ENCODE measurements around the gene TNFAIP8.

DNA sequence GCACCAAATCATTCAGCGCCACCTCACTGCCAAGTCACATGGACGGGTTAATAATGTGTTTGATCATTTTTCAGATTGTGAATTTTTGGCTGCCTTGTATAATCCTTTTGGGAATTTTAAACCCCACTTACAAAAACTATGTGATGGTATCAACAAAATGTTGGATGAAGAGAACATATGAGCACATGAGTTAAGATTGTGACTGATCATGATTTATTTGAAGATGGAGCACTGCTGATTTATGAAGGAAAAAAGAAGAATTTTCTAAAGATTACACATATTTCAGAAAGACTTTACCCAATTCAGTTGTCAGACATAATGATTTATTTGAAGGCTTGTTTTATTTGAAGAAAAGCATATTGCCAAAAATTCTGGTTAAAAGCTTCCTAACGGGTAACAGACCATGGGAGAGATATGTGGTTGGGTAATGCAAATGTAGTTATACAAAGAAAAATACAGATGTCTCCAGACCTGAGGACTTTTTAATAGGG lies 37.4 kb downstream of the TNFAIP8 start:
- TF ChIP-seq, protein P1, sequence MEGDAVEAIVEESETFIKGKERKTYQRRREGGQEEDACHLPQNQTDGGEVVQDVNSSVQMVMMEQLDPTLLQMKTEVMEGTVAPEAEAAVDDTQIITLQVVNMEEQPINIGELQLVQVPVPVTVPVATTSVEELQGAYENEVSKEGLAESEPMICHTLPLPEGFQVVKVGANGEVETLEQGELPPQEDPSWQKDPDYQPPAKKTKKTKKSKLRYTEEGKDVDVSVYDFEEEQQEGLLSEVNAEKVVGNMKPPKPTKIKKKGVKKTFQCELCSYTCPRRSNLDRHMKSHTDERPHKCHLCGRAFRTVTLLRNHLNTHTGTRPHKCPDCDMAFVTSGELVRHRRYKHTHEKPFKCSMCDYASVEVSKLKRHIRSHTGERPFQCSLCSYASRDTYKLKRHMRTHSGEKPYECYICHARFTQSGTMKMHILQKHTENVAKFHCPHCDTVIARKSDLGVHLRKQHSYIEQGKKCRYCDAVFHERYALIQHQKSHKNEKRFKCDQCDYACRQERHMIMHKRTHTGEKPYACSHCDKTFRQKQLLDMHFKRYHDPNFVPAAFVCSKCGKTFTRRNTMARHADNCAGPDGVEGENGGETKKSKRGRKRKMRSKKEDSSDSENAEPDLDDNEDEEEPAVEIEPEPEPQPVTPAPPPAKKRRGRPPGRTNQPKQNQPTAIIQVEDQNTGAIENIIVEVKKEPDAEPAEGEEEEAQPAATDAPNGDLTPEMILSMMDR (IDR thresholded peaks at IDR 0.05), result no peak
- no peak for TF ChIP-seq EZH2 (IDR thresholded peaks at IDR 0.05; ENCODE audit: borderline replicate concordance, insufficient read depth, low read depth, low read length, poor library complexity, severe bottlenecking)
